Lower leg skin (tissue), 3 donors: ENCODE results near the gene ACKR4.

Experiments used
- POLR2A ChIP-seq, 2 donors: fragments of 450-650 bp; IDR thresholded peaks; one replicate each; pipeline ENCODE4 v1.6.1; 2016 to 2017; ENCODE audit warnings: antibody characterized with exemption in 2 of 2, mild to moderate bottlenecking in 1 of 2, moderate library complexity in 1 of 2
- TF ChIP-seq, protein P1 (sequence below), 3 donors: fragments of 450-650 bp; IDR thresholded peaks; one replicate each; pipeline ENCODE4 v1.5.1; 2016; ENCODE audit warnings: antibody characterized with exemption in 3 of 3, mild to moderate bottlenecking in 3 of 3, moderate library complexity in 2 of 3

DNA sequence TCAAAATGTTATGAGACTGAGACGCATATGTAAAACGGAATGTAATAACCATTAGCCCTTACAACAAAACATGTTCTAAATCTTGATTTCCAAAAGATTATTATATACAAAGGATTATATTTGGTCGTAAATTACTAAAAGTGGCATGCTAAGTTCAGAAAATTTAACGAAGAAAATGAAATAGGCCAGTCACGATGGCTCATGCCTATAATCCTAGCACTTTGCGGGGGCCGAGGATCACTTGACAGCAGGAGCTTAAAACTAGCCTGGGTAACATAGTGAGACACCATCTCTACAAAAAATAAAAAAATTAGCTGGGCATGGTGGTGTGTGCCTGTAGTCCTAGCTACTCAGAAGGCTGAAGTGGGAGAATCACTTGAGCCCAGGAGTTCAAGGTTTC, 33.5 kb downstream of the ACKR4 start:
- TF ChIP-seq, protein P1, sequence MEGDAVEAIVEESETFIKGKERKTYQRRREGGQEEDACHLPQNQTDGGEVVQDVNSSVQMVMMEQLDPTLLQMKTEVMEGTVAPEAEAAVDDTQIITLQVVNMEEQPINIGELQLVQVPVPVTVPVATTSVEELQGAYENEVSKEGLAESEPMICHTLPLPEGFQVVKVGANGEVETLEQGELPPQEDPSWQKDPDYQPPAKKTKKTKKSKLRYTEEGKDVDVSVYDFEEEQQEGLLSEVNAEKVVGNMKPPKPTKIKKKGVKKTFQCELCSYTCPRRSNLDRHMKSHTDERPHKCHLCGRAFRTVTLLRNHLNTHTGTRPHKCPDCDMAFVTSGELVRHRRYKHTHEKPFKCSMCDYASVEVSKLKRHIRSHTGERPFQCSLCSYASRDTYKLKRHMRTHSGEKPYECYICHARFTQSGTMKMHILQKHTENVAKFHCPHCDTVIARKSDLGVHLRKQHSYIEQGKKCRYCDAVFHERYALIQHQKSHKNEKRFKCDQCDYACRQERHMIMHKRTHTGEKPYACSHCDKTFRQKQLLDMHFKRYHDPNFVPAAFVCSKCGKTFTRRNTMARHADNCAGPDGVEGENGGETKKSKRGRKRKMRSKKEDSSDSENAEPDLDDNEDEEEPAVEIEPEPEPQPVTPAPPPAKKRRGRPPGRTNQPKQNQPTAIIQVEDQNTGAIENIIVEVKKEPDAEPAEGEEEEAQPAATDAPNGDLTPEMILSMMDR (IDR thresholded peaks at IDR 0.05) = no peak
- TF ChIP-seq POLR2A (IDR thresholded peaks at IDR 0.05) = no peak
